ENCODE results near the gene SORCS2.

The SORCS2 gene

DNA sequence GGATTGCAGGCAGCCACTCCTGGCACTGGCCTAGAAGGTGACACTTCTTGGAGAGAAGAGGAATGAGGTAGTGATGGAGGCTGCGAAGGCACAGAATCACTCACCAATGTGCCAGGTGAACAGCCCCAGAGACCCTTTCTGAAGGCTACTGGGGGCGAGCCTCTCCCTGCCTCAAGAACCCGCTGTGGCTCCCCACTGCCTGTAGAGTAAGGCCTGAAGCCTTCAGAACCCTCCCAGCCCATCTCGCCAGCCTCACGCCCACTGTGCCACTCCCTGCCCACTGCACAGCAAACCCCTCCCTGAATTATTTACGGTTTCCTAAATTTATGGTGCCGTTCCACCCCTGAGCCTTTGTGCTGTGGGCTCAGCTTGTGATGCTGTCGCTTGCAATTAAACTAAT lies 24.2 kb upstream of the SORCS2 start:
- TF ChIP-seq GATA2 (IDR thresholded peaks at IDR 0.05; ENCODE audit: low read depth, low read length): no peak
- no peak for TF ChIP-seq GATA3 (IDR thresholded peaks at IDR 0.05; ENCODE audit: low read depth, low read length)

DNA sequence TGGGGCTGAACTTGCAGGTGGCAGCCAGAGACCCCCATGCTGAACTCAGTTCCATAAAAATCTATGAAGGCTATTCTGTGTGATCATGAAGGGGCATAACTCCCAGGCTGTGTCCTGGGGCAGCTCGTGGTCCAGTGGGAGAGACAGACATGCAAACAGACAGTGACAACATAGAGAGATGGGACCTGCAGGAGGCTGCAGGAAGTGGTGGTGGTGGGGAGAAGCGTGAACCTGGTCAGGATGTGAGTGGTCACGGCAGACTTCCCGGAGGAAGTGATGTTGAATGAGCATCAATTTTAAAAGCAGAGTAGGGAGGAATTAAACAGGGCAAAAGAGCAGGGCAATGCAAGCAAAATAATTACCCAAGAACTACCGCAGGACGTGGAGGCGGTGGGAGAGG lies 23.2 kb upstream of the SORCS2 start:
- no peak for TF ChIP-seq GATA2 (IDR thresholded peaks at IDR 0.05; ENCODE audit: low read depth, low read length)
- TF ChIP-seq GATA3 (IDR thresholded peaks at IDR 0.05; ENCODE audit: low read depth, low read length): no peak

- no peak for TF ChIP-seq GATA2 (IDR thresholded peaks at IDR 0.05; ENCODE audit: low read depth, low read length)
These were observed 22.3 kb upstream of the SORCS2 start for GRCh38 chr4:7170012-7170411.

GRCh38 chr4:7171191-7171900 lies 21.0 kb upstream of the SORCS2 start:
- no peak for TF ChIP-seq GATA2 (IDR thresholded peaks at IDR 0.05; ENCODE audit: low read depth, low read length)
- no peak for TF ChIP-seq GATA3 (IDR thresholded peaks at IDR 0.05; ENCODE audit: low read depth, low read length)

GRCh38 chr4:7172508-7172907 lies 19.8 kb upstream of the SORCS2 start:
- TF ChIP-seq GATA3 (IDR thresholded peaks at IDR 0.05; ENCODE audit: low read depth, low read length) (no peak), GATA2 (IDR thresholded peaks at IDR 0.05; ENCODE audit: low read depth, low read length) (no peak)

GRCh38 chr4:7172946-7173345 lies 19.4 kb upstream of the SORCS2 start:
- TF ChIP-seq GATA3 (IDR thresholded peaks at IDR 0.05; ENCODE audit: low read depth, low read length): no peak

DNA sequence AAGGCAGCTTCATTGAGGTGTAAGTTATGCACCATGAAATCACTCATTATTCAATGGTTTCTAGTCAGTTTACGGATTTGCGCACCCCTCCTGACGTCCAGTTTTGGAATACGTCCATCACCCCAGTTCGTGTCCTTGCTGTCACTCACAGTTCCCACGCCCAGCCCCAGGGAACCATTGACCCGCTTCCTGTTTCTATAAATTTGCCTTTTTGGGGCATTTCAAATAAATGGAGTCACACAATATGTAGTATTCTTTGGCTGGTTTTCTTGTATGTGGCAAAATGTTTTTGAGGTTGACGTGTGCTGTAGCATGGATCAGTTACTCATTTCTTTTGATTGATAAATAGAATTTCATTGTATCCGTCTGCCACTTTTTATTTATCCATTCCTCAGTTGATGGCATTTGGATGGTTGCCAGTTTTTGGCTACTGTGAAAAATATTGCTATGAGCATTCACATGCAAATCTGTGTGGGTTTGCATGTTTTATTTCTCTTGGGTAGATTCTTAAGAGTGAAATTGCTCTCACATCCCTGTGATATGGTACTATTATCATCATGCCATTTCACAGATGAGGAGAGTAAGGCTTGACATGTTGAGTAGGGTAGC lies 18.4 kb upstream of the SORCS2 start:
- TF ChIP-seq GATA3 (IDR thresholded peaks at IDR 0.05; ENCODE audit: low read depth, low read length) (no peak), GATA2 (IDR thresholded peaks at IDR 0.05; ENCODE audit: low read depth, low read length) (no peak)

GRCh38 chr4:7179158-7179557 lies 13.2 kb upstream of the SORCS2 start:
- no peak for TF ChIP-seq GATA3 (IDR thresholded peaks at IDR 0.05; ENCODE audit: low read depth, low read length)

- TF ChIP-seq GATA2 (IDR thresholded peaks at IDR 0.05; ENCODE audit: low read depth, low read length) (no peak), GATA3 (IDR thresholded peaks at IDR 0.05; ENCODE audit: low read depth, low read length) (no peak)
These were observed 11.4 kb upstream of the SORCS2 start for GRCh38 chr4:7180938-7181337.

- TF ChIP-seq GATA3 (IDR thresholded peaks at IDR 0.05; ENCODE audit: low read depth, low read length): no peak
- TF ChIP-seq GATA2 (IDR thresholded peaks at IDR 0.05; ENCODE audit: low read depth, low read length): no peak
These were observed 9.7 kb upstream of the SORCS2 start for GRCh38 chr4:7182616-7183015.

- TF ChIP-seq GATA3 (IDR thresholded peaks at IDR 0.05; ENCODE audit: low read depth, low read length) (no peak), GATA2 (IDR thresholded peaks at IDR 0.05; ENCODE audit: low read depth, low read length) (no peak)
These were observed 9.2 kb upstream of the SORCS2 start for GRCh38 chr4:7183161-7183560.

DNA sequence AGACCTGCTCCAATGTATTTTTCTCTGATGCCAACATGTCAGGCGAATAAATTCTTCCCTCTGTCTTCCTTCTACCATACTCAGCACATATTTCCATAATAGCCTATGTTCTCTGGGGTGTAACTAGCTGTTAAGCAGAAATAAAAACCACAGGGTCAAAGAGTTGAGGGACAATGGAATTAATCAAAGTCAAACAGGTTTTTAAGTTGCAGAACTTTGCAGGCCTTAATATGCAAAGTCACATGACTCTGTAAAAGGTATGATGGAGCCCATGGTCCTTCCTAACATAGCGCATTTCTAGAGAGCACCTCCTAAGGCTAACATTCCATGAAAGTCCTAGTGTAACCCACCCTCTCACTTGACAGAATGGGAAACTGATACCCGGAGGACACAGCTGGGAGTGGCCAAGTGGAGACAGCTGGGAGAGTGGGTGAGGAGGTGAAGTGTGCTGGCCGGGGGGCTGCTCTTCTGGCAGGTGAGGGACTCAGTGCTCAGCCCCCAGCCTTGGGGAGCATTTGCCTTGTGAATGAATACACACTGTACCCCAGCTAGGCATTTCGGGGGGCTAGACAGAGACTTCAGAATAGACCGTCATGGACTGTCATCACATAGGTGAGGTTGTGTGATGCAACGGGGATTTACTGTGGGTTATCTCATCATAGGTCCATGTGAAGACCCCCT lies 8.4 kb upstream of the SORCS2 start:
- TF ChIP-seq GATA2 (IDR thresholded peaks at IDR 0.05; ENCODE audit: low read depth, low read length) (no peak), GATA3 (IDR thresholded peaks at IDR 0.05; ENCODE audit: low read depth, low read length) (no peak)

- no peak for TF ChIP-seq GATA3 (IDR thresholded peaks at IDR 0.05; ENCODE audit: low read depth, low read length)
- no peak for TF ChIP-seq GATA2 (IDR thresholded peaks at IDR 0.05; ENCODE audit: low read depth, low read length)
These were observed 6.8 kb upstream of the SORCS2 start for GRCh38 chr4:7185487-7186030.

DNA sequence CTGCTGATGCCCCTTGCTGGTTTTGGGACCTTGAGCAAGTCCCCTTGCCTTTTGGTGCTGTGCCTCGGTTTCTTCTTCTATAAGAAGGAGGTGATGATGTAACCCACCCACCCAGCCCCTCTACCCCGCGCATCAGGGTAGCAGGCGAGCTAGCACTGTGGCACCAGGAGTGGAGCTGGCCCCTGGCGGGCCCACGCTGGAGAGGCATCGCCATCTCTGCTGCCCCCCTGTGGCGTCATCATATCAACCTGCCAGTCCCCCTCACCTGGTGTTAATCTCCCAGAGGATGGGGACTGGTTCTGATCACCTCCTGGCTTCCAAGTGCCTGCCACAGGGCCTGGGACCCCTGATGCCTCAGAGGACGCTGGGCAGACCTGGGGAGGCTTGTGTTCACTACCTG lies 6.3 kb upstream of the SORCS2 start:
- TF ChIP-seq GATA3 (IDR thresholded peaks at IDR 0.05; ENCODE audit: low read depth, low read length) (no peak), GATA2 (IDR thresholded peaks at IDR 0.05; ENCODE audit: low read depth, low read length) (no peak)

Measured in SH-SY5Y (cell line).